OCI-LY7 (cell line): Measurements from ENCODE around the gene ADAR. TPM values are rescaled to one million over a fixed set of nuclear protein-coding genes. Genes with fewer than 3 reads are reported as not detected.

Experiments used
- BruUV-seq: library from RNA; stranded (reverse); fragments of 400-500 nt; replicated peaks from 2 replicates; lab custom pipeline; 2021; lab: Mats Ljungman, UMichigan
- CTCF ChIA-PET: fragments of 300-600 bp; sonication (Branson Sonifier 250); formaldehyde crosslinking; loops from one replicate; lab custom pipeline; 2022; ENCODE audit warnings: antibody characterized with exemption; ENCODE audit not compliant: unreplicated experiment; lab: Charles Lee
- POLR2A ChIA-PET: fragments of 300-600 bp; sonication (Branson Sonifier 250); formaldehyde crosslinking; loops from one replicate; lab custom pipeline; 2022; ENCODE audit warnings: antibody characterized with exemption; lab: Charles Lee
- DNase-seq: peaks from one replicate; pipeline ENCODE4 v3.0.0-alpha.2; 2015; ENCODE audit warnings: low spot score
- H2AFZ ChIP-seq: fragments of 200-600 bp; sonication (generic), shearing (Covaris generic); 2 replicates; pipeline ENCODE4 v1.6.1; 2014; ENCODE audit warnings: mild to moderate bottlenecking, antibody characterized with exemption, low read length, moderate library complexity
- H3K27ac ChIP-seq: fragments of 200-600 bp; sonication (generic); 2 replicates; pipeline ENCODE4 v1.5.1; 2014; ENCODE audit warnings: mixed run types, low read depth, mild to moderate bottlenecking, moderate library complexity, low read length, inconsistent platforms; ENCODE audit not compliant: poor library complexity, severe bottlenecking
- H3K36me3 ChIP-seq: fragments of 200-600 bp; sonication (generic); 2 replicates; pipeline ENCODE4 v1.6.1; 2014; ENCODE audit warnings: mild to moderate bottlenecking, antibody characterized with exemption, low read length, moderate library complexity, mixed read lengths; ENCODE audit not compliant: insufficient read depth
- H3K4me1 ChIP-seq: fragments of 200-600 bp; sonication (generic); 2 replicates; pipeline ENCODE4 v1.5.1; 2014; ENCODE audit warnings: mild to moderate bottlenecking, low read length; ENCODE audit not compliant: insufficient read depth, poor library complexity, severe bottlenecking
- H3K4me2 ChIP-seq: fragments of 200-600 bp; sonication (generic); 2 replicates; pipeline ENCODE4 v1.6.1; 2014; ENCODE audit warnings: mild to moderate bottlenecking, low read length
- H3K4me3 ChIP-seq: fragments of 200-600 bp; sonication (generic); 2 replicates; pipeline ENCODE4 v1.5.1; 2014; ENCODE audit warnings: mild to moderate bottlenecking, low read depth, low read length; ENCODE audit not compliant: poor library complexity, severe bottlenecking
- H3K79me2 ChIP-seq: fragments of 200-600 bp; sonication (generic); 2 replicates; pipeline ENCODE4 v1.6.1; 2016; ENCODE audit warnings: low read depth, mild to moderate bottlenecking, low read length, moderate library complexity, mixed read lengths; ENCODE audit not compliant: insufficient read depth
- H3K9me2 ChIP-seq: fragments of 200-600 bp; sonication (generic); 2 replicates; pipeline ENCODE4 v1.6.1; 2016; ENCODE audit warnings: mild to moderate bottlenecking, low read length, mixed read lengths; ENCODE audit not compliant: insufficient read depth
- H3K9me3 ChIP-seq: fragments of 200-600 bp; sonication (generic); 2 replicates; pipeline ENCODE4 v1.6.1; 2014; ENCODE audit warnings: mild to moderate bottlenecking, mixed run types, low read length, mixed read lengths
- H4K20me1 ChIP-seq: fragments of 200-600 bp; sonication (generic); 2 replicates; pipeline ENCODE4 v1.6.1; 2014; ENCODE audit warnings: mild to moderate bottlenecking, antibody characterized with exemption, low read length, moderate library complexity, mixed read lengths; ENCODE audit not compliant: insufficient read depth
- EZH2phosphoT487 ChIP-seq: fragments of 200-600 bp; sonication (generic); IDR thresholded peaks from 2 replicates; pipeline ENCODE4 v1.6.1; 2018; ENCODE audit warnings: low read depth, borderline replicate concordance, mild to moderate bottlenecking, mixed run types, antibody characterized with exemption, low read length, moderate library complexity, mixed read lengths
- intact Hi-C: fragments of 100-400 bp; cut with micrococcal nuclease; formaldehyde crosslinking; loops from one replicate; pipeline ENCODE4 v1.10.0; 2022; ENCODE audit not compliant: unreplicated experiment
- total RNA-seq, 2 experiments: library from RNA; depleted of rRNA in 1 of 2; stranded (reverse); fragments of >200 nt in 1 of 2; shearing (Covaris generic) in 1 of 2; gene quantifications; 2 replicates each; pipeline ENCODE4 v1.2.3, GENCODE V29; 2014 to 2022
- TF ChIP-seq, protein P1 (sequence below): fragments of 200-600 bp; sonication (generic); conservative IDR thresholded peaks from 2 replicates; pipeline ENCODE4 v1.5.1; 2014; ENCODE audit warnings: mild to moderate bottlenecking, antibody characterized with exemption, low read length, moderate library complexity, mixed read lengths

ADAR gene
- total RNA-seq, 2 experiments from 2014 or later, result 90.2 to 139 TPM

DNA sequence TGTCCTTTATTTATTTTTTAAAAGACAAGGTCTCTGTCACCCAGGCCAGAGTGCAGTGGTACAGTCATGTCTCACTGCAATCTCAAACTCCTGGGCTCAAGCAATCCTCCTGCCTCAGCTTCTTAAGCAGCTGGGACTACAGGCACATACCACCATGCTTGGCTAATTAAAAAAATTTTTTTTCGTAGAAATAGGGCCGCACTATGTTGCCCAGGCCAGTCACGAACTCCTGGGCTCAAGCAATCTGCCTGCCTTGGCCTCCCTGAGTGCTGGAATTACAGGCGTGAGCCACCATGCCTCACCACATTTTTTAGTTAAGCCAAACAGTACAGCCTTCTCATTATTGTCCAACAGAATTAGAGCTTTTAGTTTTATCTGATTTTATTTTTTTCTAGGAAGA lies 7.4 kb upstream of the ADAR start:
- no TSS peak for BruUV-seq
- Histone ChIP-seq H3K9me3 (no peaks in the 10 kb centered on the region), H4K20me1 (0 out of 2 replicates have a peak, but pooled peaks cover 5% of the 10 kb centered on the region), H3K27ac (no peak overlapping the region), H3K4me3 (no peak overlapping the region), H3K4me2 (no peak overlapping the region), H3K79me2 (peaks cover 82% of the 10 kb centered on the region), H3K9me2 (no peaks in the 10 kb centered on the region), H3K4me1 (peaks cover 4% of the 10 kb centered on the region), H3K36me3 (peaks cover 14% of the 10 kb centered on the region), H2AFZ (no peak overlapping the region)
- intact Hi-C loops, result no loop called here
- no peak for DNase-seq
- POLR2A ChIA-PET, result no interaction called here
- CTCF ChIA-PET, result no interaction called here
- TF ChIP-seq, protein P1, sequence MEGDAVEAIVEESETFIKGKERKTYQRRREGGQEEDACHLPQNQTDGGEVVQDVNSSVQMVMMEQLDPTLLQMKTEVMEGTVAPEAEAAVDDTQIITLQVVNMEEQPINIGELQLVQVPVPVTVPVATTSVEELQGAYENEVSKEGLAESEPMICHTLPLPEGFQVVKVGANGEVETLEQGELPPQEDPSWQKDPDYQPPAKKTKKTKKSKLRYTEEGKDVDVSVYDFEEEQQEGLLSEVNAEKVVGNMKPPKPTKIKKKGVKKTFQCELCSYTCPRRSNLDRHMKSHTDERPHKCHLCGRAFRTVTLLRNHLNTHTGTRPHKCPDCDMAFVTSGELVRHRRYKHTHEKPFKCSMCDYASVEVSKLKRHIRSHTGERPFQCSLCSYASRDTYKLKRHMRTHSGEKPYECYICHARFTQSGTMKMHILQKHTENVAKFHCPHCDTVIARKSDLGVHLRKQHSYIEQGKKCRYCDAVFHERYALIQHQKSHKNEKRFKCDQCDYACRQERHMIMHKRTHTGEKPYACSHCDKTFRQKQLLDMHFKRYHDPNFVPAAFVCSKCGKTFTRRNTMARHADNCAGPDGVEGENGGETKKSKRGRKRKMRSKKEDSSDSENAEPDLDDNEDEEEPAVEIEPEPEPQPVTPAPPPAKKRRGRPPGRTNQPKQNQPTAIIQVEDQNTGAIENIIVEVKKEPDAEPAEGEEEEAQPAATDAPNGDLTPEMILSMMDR, result no peak
- no peak for TF ChIP-seq EZH2phosphoT487

- intact Hi-C loops, result no loop called here
- no TSS peak for BruUV-seq
- TF ChIP-seq, protein P1, result no peak
- no peak for TF ChIP-seq EZH2phosphoT487
- Histone ChIP-seq H3K9me3 (no peaks in the 10 kb centered on the region), H3K4me2 (no peak overlapping the region), H3K9me2 (no peaks in the 10 kb centered on the region), H3K4me1 (peaks cover 8% of the 10 kb centered on the region), H3K27ac (no peak overlapping the region), H2AFZ (no peak overlapping the region), H4K20me1 (0 out of 2 replicates have a peak, but pooled peaks cover 5% of the 10 kb centered on the region), H3K79me2 (peaks cover 82% of the 10 kb centered on the region), H3K4me3 (no peak overlapping the region), H3K36me3 (peaks cover 14% of the 10 kb centered on the region)
- ChIA-PET POLR2A (no interaction called here), CTCF (no interaction called here)
- no peak for DNase-seq
Observed at GRCh38 chr1:154614901-154615300, 6.9 kb upstream of the ADAR start.

- H3K27ac ChIP-seq, result no peak overlapping the region
- intact Hi-C loops, result no loop called here
- H3K9me2 ChIP-seq, result no peaks in the 10 kb centered on the region
- ChIA-PET CTCF (no interaction called here), POLR2A (no interaction called here)
- no peak overlapping the region for H3K4me2 ChIP-seq
- H3K9me3 ChIP-seq, result no peaks in the 10 kb centered on the region
- H3K4me1 ChIP-seq, result peaks cover 11% of the 10 kb centered on the region
- H3K36me3 ChIP-seq, result peaks cover 10% of the 10 kb centered on the region
- H2AFZ ChIP-seq, result no peak overlapping the region
- H3K4me3 ChIP-seq, result no peak overlapping the region
- TF ChIP-seq, protein P1, result peak; percentile 21; the same call in 1 of the 2 replicates
- no peak for TF ChIP-seq EZH2phosphoT487
- BruUV-seq, result no TSS peak
- peaks cover 82% of the 10 kb centered on the region for H3K79me2 ChIP-seq
- no peak for DNase-seq
- 0 out of 2 replicates have a peak, but pooled peaks cover 5% of the 10 kb centered on the region for H4K20me1 ChIP-seq
Observed at GRCh38 chr1:154614247-154614646, 6.3 kb upstream of the ADAR start.
